DOHH2 (cell line): Measurements from ENCODE around the gene FECH.

ENCODE experiments used
- CTCF ChIP-seq: fragments of 200-600 bp; sonication (generic); IDR thresholded peaks from one replicate; pipeline ENCODE4 v1.5.1; 2014; ENCODE audit warnings: antibody characterized with exemption, mild to moderate bottlenecking, low read depth, low read length; ENCODE audit not compliant: poor library complexity, severe bottlenecking
- EZH2phosphoT487 ChIP-seq: fragments of 200-600 bp; sonication (generic); IDR thresholded peaks from 2 replicates; pipeline ENCODE4 v1.6.1; 2017; ENCODE audit warnings: borderline replicate concordance, mild to moderate bottlenecking, antibody characterized with exemption, low read length, moderate library complexity, mixed read lengths

GRCh38 chr18:57618910-57619309 is 32.4 kb upstream of the FECH start:
- TF ChIP-seq CTCF = no peak
- no peak for TF ChIP-seq EZH2phosphoT487
